Thoracic aorta (tissue), 2 donors: ENCODE results near the gene FUBP3. TPM values are rescaled to one million over a fixed set of nuclear protein-coding genes. Genes with fewer than 3 reads are reported as not detected.

ENCODE experiments used
- ATAC-seq: fragments of 150-250 bp; one replicate; pipeline ENCODE4 v1.8.0; 2017; ENCODE audit warnings: low read depth; ENCODE audit not compliant: insufficient number of reproducible peaks, low FRiP score
- DNase-seq: peaks from one replicate; pipeline ENCODE4 v3.0.0-alpha.2; 2020; ENCODE audit warnings: low spot score
- H3K27ac ChIP-seq, 2 donors: fragments of 200-600 bp; sonication (generic); 1 replicate in 1 of 2; 2 replicates in 1 of 2; pipeline ENCODE4 v1.5.1; 2016; ENCODE audit warnings: mild to moderate bottlenecking in 2 of 2, moderate library complexity in 2 of 2
- H3K27me3 ChIP-seq: fragments of 200-600 bp; sonication (generic); replicated peaks from 2 replicates; pipeline ENCODE4 v1.6.0; 2016; ENCODE audit warnings: mild to moderate bottlenecking; ENCODE audit not compliant: insufficient read depth
- H3K36me3 ChIP-seq: fragments of 200-600 bp; sonication (generic); one replicate; pipeline ENCODE4 v1.5.1; 2016
- H3K4me1 ChIP-seq, 2 donors: fragments of 200-600 bp; sonication (generic); 1 replicate in 1 of 2; 2 replicates in 1 of 2; pipeline versions ENCODE4 v1.5.1 to v1.6.0; 2016; ENCODE audit warnings: low read depth in 2 of 2, mild to moderate bottlenecking in 1 of 2; ENCODE audit not compliant: control insufficient read depth in 1 of 2
- H3K4me3 ChIP-seq: fragments of 200-600 bp; sonication (generic); 2 replicates; pipeline ENCODE4 v1.5.1; 2016; ENCODE audit warnings: mild to moderate bottlenecking
- H3K9me3 ChIP-seq: fragments of 200-600 bp; sonication (generic); 2 replicates; pipeline ENCODE4 v1.5.1; 2016
- CTCF ChIP-seq: fragments of 200-600 bp; sonication (generic); IDR thresholded peaks from one replicate; pipeline ENCODE4 v1.5.1; 2019; ENCODE audit warnings: antibody characterized with exemption
- total RNA-seq, 2 donors: library from RNA; depleted of rRNA; stranded (reverse); fragments of >200 nt; gene quantifications; one replicate each; pipeline versions ENCODE4 v1.1.0 to v1.2.3, GENCODE V29; 2016

Gene FUBP3
- total RNA-seq, 2 donors from 2014 or later: 62.9 to 127 TPM

- no peak for TF ChIP-seq CTCF
- ATAC-seq: no peak
- Histone ChIP-seq H3K4me3 (no peak overlapping the region), H3K27me3 (peaks cover 8% of the 10 kb centered on the region), H3K9me3 (no peaks in the 10 kb centered on the region), H3K36me3 (no peaks in the 10 kb centered on the region), H3K27ac (no peak overlapping the region), H3K4me1 (peaks cover 3 to 7% of the 10 kb centered on the region in 2 donors)
- no peak for DNase-seq
These were observed 42.7 kb upstream of the FUBP3 start for GRCh38 chr9:130536701-130537107.

- Histone ChIP-seq H3K36me3 (no peaks in the 10 kb centered on the region), H3K9me3 (no peaks in the 10 kb centered on the region), H3K27ac (no peak overlapping the region), H3K4me3 (no peak overlapping the region), H3K27me3 (peaks cover 8% of the 10 kb centered on the region), H3K4me1 (peaks cover 3 to 7% of the 10 kb centered on the region in 2 donors)
- ATAC-seq: no peak
- TF ChIP-seq CTCF: no peak
- DNase-seq: no peak
These were observed 41.9 kb upstream of the FUBP3 start for GRCh38 chr9:130537346-130538050.

- Histone ChIP-seq H3K27me3 (peaks cover 3% of the 10 kb centered on the region), H3K27ac (no peak overlapping the region), H3K36me3 (no peaks in the 10 kb centered on the region), H3K4me3 (no peak overlapping the region), H3K4me1 (peaks cover 3 to 7% of the 10 kb centered on the region in 2 donors), H3K9me3 (no peaks in the 10 kb centered on the region)
- no peak for TF ChIP-seq CTCF
- ATAC-seq: no peak
- DNase-seq: no peak
These were observed 39.8 kb upstream of the FUBP3 start for GRCh38 chr9:130539420-130540223.

- no peak for ATAC-seq
- no peak overlapping the region for H3K27ac ChIP-seq
- no peak for DNase-seq
- H3K27me3 ChIP-seq: no peaks in the 10 kb centered on the region
- H3K4me3 ChIP-seq: no peak overlapping the region
- H3K4me1 ChIP-seq: no peaks in the 10 kb centered on the region
- no peak for TF ChIP-seq CTCF
- no peaks in the 10 kb centered on the region for H3K36me3 ChIP-seq
- no peaks in the 10 kb centered on the region for H3K9me3 ChIP-seq
These were observed 37.8 kb upstream of the FUBP3 start for GRCh38 chr9:130541533-130541932.

- Histone ChIP-seq H3K27ac (no peak overlapping the region), H3K4me3 (no peak overlapping the region), H3K27me3 (no peaks in the 10 kb centered on the region), H3K4me1 (no peaks in the 10 kb centered on the region), H3K9me3 (no peaks in the 10 kb centered on the region), H3K36me3 (no peaks in the 10 kb centered on the region)
- TF ChIP-seq CTCF: no peak
- ATAC-seq (no peak), DNase-seq (no peak)
These were observed 37.3 kb upstream of the FUBP3 start for GRCh38 chr9:130542038-130542437.
